HL-60/S4 treated with retinoic acid at 250 ng/mL for 4 days and 3 days (cell line): ENCODE measurements around the gene TMEM258.

Experiments used
- in situ Hi-C: fragments of 300-500 bp; cut with MboI; formaldehyde crosslinking; loops from 2 replicates; pipeline ENCODE4 v1.7.0; 2022; ENCODE audit warnings: low sequenced_read_pairs

Gene TMEM258

GRCh38 chr11:61792310-61793082, at the start of gene TMEM258, which contains the start of gene FEN1:
Gene TMEM258, minus strand, starts transcription at chr11:61792599. Its CDS starts 41 bp downstream, at chr11:61792558.
Gene FEN1, plus strand, starts transcription at chr11:61792911. Its CDS starts 2,451 bp downstream, at chr11:61795362.
- in situ Hi-C loops, result no loop called here

GRCh38 chr11:61841636-61842527, 49.5 kb upstream of the TMEM258 start:
- in situ Hi-C loops, result no loop called here

- in situ Hi-C loops, result no loop called here
Measured at GRCh38 chr11:61840371-61840770, 48.0 kb upstream of the TMEM258 start.

GRCh38 chr11:61839742-61840141, 47.3 kb upstream of the TMEM258 start:
- in situ Hi-C loops, result no loop called here

- in situ Hi-C loops, result no loop called here
Measured at GRCh38 chr11:61838921-61839320, 46.5 kb upstream of the TMEM258 start.

- in situ Hi-C loops, result no loop called here
Measured at GRCh38 chr11:61838501-61838900, 46.1 kb upstream of the TMEM258 start.

GRCh38 chr11:61837411-61838005, 45.1 kb upstream of the TMEM258 start:
- in situ Hi-C loops, result no loop called here

- in situ Hi-C loops, result no loop called here
Measured at GRCh38 chr11:61836193-61836592, 43.8 kb upstream of the TMEM258 start.

- in situ Hi-C loops, result no loop called here
Measured at GRCh38 chr11:61834278-61835048, 42.1 kb upstream of the TMEM258 start.

- in situ Hi-C loops, result no loop called here
Measured at GRCh38 chr11:61833926-61834277, 41.5 kb upstream of the TMEM258 start.

- in situ Hi-C loops, result no loop called here
Measured at GRCh38 chr11:61833471-61833870, 41.1 kb upstream of the TMEM258 start.

GRCh38 chr11:61832754-61833153, 40.4 kb upstream of the TMEM258 start:
- in situ Hi-C loops, result no loop called here

GRCh38 chr11:61832207-61832606, 39.8 kb upstream of the TMEM258 start:
- in situ Hi-C loops, result no loop called here

GRCh38 chr11:61830237-61831105, 38.1 kb upstream of the TMEM258 start:
- in situ Hi-C loops, result no loop called here

GRCh38 chr11:61829806-61830205, 37.4 kb upstream of the TMEM258 start:
- in situ Hi-C loops, result no loop called here

- in situ Hi-C loops, result no loop called here
Measured at GRCh38 chr11:61828629-61829407, 36.4 kb upstream of the TMEM258 start.

- in situ Hi-C loops, result no loop called here
Measured at GRCh38 chr11:61828379-61828628, 35.9 kb upstream of the TMEM258 start.

- in situ Hi-C loops, result no loop called here
Measured at GRCh38 chr11:61827571-61828378, 35.4 kb upstream of the TMEM258 start, which contains the start of gene FADS2. Gene FADS2, plus strand, starts transcription at chr11:61828300. Its CDS starts 91 bp downstream, at chr11:61828391.
